Body of pancreas (tissue), 4 donors: ENCODE measurements around the gene PRM2.

Source experiments
- POLR2A ChIP-seq, 3 donors: fragments of 450-650 bp; IDR thresholded peaks; one replicate each; pipeline ENCODE4 v1.6.1; 2016; ENCODE audit warnings: antibody characterized with exemption in 3 of 3, mild to moderate bottlenecking in 2 of 3
- TF ChIP-seq, protein P1 (sequence below), 7 experiments: fragments of 450-650 bp in 4 of 7; fragments of 200-600 bp in 3 of 7; sonication (generic) in 3 of 7; IDR thresholded peaks; one replicate each; pipeline ENCODE4 v1.5.1; 2016 to 2019; ENCODE audit warnings: antibody characterized with exemption in 7 of 7

- TF ChIP-seq, protein P1, sequence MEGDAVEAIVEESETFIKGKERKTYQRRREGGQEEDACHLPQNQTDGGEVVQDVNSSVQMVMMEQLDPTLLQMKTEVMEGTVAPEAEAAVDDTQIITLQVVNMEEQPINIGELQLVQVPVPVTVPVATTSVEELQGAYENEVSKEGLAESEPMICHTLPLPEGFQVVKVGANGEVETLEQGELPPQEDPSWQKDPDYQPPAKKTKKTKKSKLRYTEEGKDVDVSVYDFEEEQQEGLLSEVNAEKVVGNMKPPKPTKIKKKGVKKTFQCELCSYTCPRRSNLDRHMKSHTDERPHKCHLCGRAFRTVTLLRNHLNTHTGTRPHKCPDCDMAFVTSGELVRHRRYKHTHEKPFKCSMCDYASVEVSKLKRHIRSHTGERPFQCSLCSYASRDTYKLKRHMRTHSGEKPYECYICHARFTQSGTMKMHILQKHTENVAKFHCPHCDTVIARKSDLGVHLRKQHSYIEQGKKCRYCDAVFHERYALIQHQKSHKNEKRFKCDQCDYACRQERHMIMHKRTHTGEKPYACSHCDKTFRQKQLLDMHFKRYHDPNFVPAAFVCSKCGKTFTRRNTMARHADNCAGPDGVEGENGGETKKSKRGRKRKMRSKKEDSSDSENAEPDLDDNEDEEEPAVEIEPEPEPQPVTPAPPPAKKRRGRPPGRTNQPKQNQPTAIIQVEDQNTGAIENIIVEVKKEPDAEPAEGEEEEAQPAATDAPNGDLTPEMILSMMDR (IDR thresholded peaks at IDR 0.05) = no peak
- TF ChIP-seq POLR2A (IDR thresholded peaks at IDR 0.05) = no peak
These were observed 3.8 kb downstream of the PRM2 start for GRCh38 chr16:11272484-11272883.
